Activated gamma-delta T cell (primary cell): ENCODE data around the gene CLCNKB.
"Not testable (repeated sequence)": the region's sequence is repeated elsewhere in the genome, so short reads cannot be mapped to it uniquely, and the experiment has no call there.

Experiments used
- DNase-seq: peaks from one replicate; lab custom pipeline; 2025; lab: John Stamatoyannopoulos, UW
- total RNA-seq, 2 donors: gene quantifications; one replicate each; lab custom pipeline; 2026; lab: John Stamatoyannopoulos, UW

CLCNKB gene
- total RNA-seq, result 0 reads per million in 2 donors

- DNase-seq, result no peak
These were observed at the start of gene CLCNKB for GRCh38 chr1:16043521-16043920. TSS of gene CLCNKB (plus strand) at chr1:16043782. CDS start at chr1:16044493, 711 bp downstream.

- no peak for DNase-seq
These were observed 49.5 kb upstream of the CLCNKB start for GRCh38 chr1:15994081-15994480.

- no peak for DNase-seq
These were observed 48.8 kb upstream of the CLCNKB start for GRCh38 chr1:15994590-15995351.

- no peak for DNase-seq
These were observed 46.5 kb upstream of the CLCNKB start for GRCh38 chr1:15997076-15997585.

GRCh38 chr1:15997637-15998280 lies 45.8 kb upstream of the CLCNKB start:
- DNase-seq, result no peak

- no peak for DNase-seq
These were observed 44.7 kb upstream of the CLCNKB start for GRCh38 chr1:15998929-15999328.

GRCh38 chr1:16001274-16001673 lies 42.3 kb upstream of the CLCNKB start:
- not testable (repeated sequence) for DNase-seq

GRCh38 chr1:16005597-16005996 lies 38.0 kb upstream of the CLCNKB start:
- DNase-seq, result no peak

- no peak for DNase-seq
These were observed 37.6 kb upstream of the CLCNKB start for GRCh38 chr1:16006010-16006409.

GRCh38 chr1:16006552-16007485 lies 36.8 kb upstream of the CLCNKB start:
- no peak for DNase-seq

GRCh38 chr1:16007671-16008341 lies 35.8 kb upstream of the CLCNKB start:
- no peak for DNase-seq

GRCh38 chr1:16009030-16009460 lies 34.5 kb upstream of the CLCNKB start:
- DNase-seq, result no peak

- DNase-seq, result no peak
These were observed 33.9 kb upstream of the CLCNKB start for GRCh38 chr1:16009678-16010077.

- no peak for DNase-seq
These were observed 32.7 kb upstream of the CLCNKB start for GRCh38 chr1:16010837-16011236.

GRCh38 chr1:16011936-16012589 lies 31.5 kb upstream of the CLCNKB start:
- no peak for DNase-seq

- DNase-seq, result no peak
These were observed 30.9 kb upstream of the CLCNKB start for GRCh38 chr1:16012590-16013219.

- DNase-seq, result no peak
These were observed 30.2 kb upstream of the CLCNKB start for GRCh38 chr1:16013220-16013907.

GRCh38 chr1:16013908-16014258 lies 29.7 kb upstream of the CLCNKB start:
- DNase-seq, result no peak

GRCh38 chr1:16014509-16015482 lies 28.8 kb upstream of the CLCNKB start:
- DNase-seq, result no peak
